ENCODE measurements around the gene C1orf198. TPM values are rescaled to one million over a fixed set of nuclear protein-coding genes. Genes with fewer than 3 reads are reported as not detected.

The C1orf198 gene
- total and polyA plus RNA-seq, 2 of the 4 experiments (the other 2 are of a cell fraction): 67.4 to 76.2 TPM

GRCh38 chr1:230808281-230808872, 59.9 kb downstream of the C1orf198 start:
- H3K9ac ChIP-seq (ENCODE audit: low read depth, low read length): no peak overlapping the region
- ChIA-PET POLR2A (ENCODE audit: unreplicated experiment) (no interaction called here), CTCF (interaction anchor here (0.6 kb wide), 1 partner anchor 112 kb away, joined by 3 read pairs; no protein-coding TSS in a partner anchor)
- H3K27ac ChIP-seq (ENCODE audit: insufficient read depth, low read length): no peak overlapping the region
- no peak overlapping the region for H3K4me2 ChIP-seq (ENCODE audit: low read depth, low read length)
- H3K14ac ChIP-seq (replicated peaks; ENCODE audit: low read depth, low read length): no peak overlapping the region
- no peaks in the 10 kb centered on the region for H3K9me1 ChIP-seq (ENCODE audit: insufficient read depth, low read length)
- H3K4ac ChIP-seq (ENCODE audit: low read depth, low read length): no peak overlapping the region
- no peaks in the 10 kb centered on the region for H3K9me3 ChIP-seq (ENCODE audit: control insufficient read depth, insufficient read depth, low read length)
- in situ Hi-C loops (cut with MboI; ENCODE audit: low sequenced_read_pairs): no loop called here
- no peak overlapping the region for H3K23ac ChIP-seq (ENCODE audit: low read depth, low read length)
- no peak overlapping the region for H2BK5ac ChIP-seq (ENCODE audit: low read depth, low read length, poor library complexity, severe bottlenecking)
- no peak overlapping the region for H2BK20ac ChIP-seq (ENCODE audit: low read depth, low read length)
- no peak overlapping the region for H3K56ac ChIP-seq (ENCODE audit: extremely low read depth, insufficient read depth, low read length)
- H2AK9ac ChIP-seq (replicated peaks; ENCODE audit: low read depth, low read length, poor library complexity): no peak overlapping the region
- H3K18ac ChIP-seq (ENCODE audit: low read depth, low read length): no peak overlapping the region
- no peak overlapping the region for H2BK120ac ChIP-seq (ENCODE audit: low read depth, low read length)
- no peaks in the 10 kb centered on the region for H3K79me1 ChIP-seq (ENCODE audit: low read depth in 1 of 2, low read length in 2 of 2)
- ATAC-seq (ENCODE audit: low read depth) (no peak), DNase-seq (no peak)
- no peak overlapping the region for H2AK5ac ChIP-seq (ENCODE audit: low read depth, low read length)
- dilution Hi-C loops (cut with HindIII; ENCODE audit: low sequenced_read_pairs, unreplicated experiment): no loop called here
- WGBS, 2 experiments (ENCODE audit: extremely low coverage in 2 of 2, insufficient read length in 1 of 2): no CpG with 5 or more reads among the region's 4 CpGs
- H4K8ac ChIP-seq (ENCODE audit: low read depth in 2 of 2, low read length in 2 of 2): no peak overlapping the region
- no peak overlapping the region for H3K4me3 ChIP-seq (ENCODE audit: insufficient read depth, low read depth, low read length)
- H4K5ac ChIP-seq (ENCODE audit: low read depth, low read length): no peak overlapping the region
- TF ChIP-seq MAFK (IDR thresholded peaks at IDR 0.05; ENCODE audit: low read depth, low read length): no peak
- TF ChIP-seq CTCF (conservative IDR thresholded peaks at IDR 0.05; ENCODE audit: low read depth, low read length): no peak
- TF ChIP-seq FOS (IDR thresholded peaks at IDR 0.05; ENCODE audit: low read depth, low read length): no peak
- no peak for TF ChIP-seq MAZ (IDR thresholded peaks at IDR 0.05; ENCODE audit: borderline replicate concordance, low read depth, low read length)
- TF ChIP-seq SMC3 (IDR thresholded peaks at IDR 0.05; ENCODE audit: low read depth, low read length): no peak
- no peak for TF ChIP-seq RAD21 (IDR thresholded peaks at IDR 0.05; ENCODE audit: low read length)
- no peak for TF ChIP-seq USF2 (IDR thresholded peaks at IDR 0.05; ENCODE audit: low read depth, low read length)
- no peak for TF ChIP-seq RCOR1 (IDR thresholded peaks at IDR 0.05; ENCODE audit: insufficient replicate concordance, low read length)
- TF ChIP-seq MXI1 (IDR thresholded peaks at IDR 0.05; ENCODE audit: borderline replicate concordance, low read depth, low read length): no peak
- TF ChIP-seq RFX5 (IDR thresholded peaks at IDR 0.05; ENCODE audit: low read depth, low read length): no peak
- no peak for TF ChIP-seq POLR2A (IDR thresholded peaks at IDR 0.05; ENCODE audit: low read depth, low read length)
- TF ChIP-seq NFE2L2 (IDR thresholded peaks at IDR 0.05; ENCODE audit: low read depth, low read length): no peak
- no peak for TF ChIP-seq ELK1 (IDR thresholded peaks at IDR 0.05; ENCODE audit: borderline replicate concordance, low read depth, low read length)
- TF ChIP-seq BHLHE40 (IDR thresholded peaks at IDR 0.05; ENCODE audit: low read depth, low read length): no peak
- no peak for TF ChIP-seq CHD1 (IDR thresholded peaks at IDR 0.05; ENCODE audit: low read depth, low read length)
- no peak for TF ChIP-seq CEBPB (IDR thresholded peaks at IDR 0.05; ENCODE audit: low read depth, low read length)
- H2BK15ac ChIP-seq (ENCODE audit: low read depth, low read length): no peak overlapping the region
- H3K36me3 ChIP-seq (ENCODE audit: control insufficient read depth, insufficient read depth, low read length): no peaks in the 10 kb centered on the region
- H3K4me1 ChIP-seq (ENCODE audit: control insufficient read depth, insufficient read depth, low read length): no peaks in the 10 kb centered on the region
- H4K20me1 ChIP-seq (ENCODE audit: insufficient read depth, low read length): no peaks in the 10 kb centered on the region
- H3K27me3 ChIP-seq (ENCODE audit: control insufficient read depth, insufficient read depth, low read length): no peaks in the 10 kb centered on the region
- H4K91ac ChIP-seq (ENCODE audit: insufficient read depth, low read depth, low read length): no peak overlapping the region
- intact Hi-C loops (cut with micrococcal nuclease): no loop called here
- BruUV-seq (replicated peaks): no TSS peak
- no peak overlapping the region for H2AFZ ChIP-seq (replicated peaks; ENCODE audit: low read length, poor library complexity)

Data from IMR-90 (cell line).